Measurements from ENCODE around the gene CNPY4.

- TF ChIP-seq, protein P1, sequence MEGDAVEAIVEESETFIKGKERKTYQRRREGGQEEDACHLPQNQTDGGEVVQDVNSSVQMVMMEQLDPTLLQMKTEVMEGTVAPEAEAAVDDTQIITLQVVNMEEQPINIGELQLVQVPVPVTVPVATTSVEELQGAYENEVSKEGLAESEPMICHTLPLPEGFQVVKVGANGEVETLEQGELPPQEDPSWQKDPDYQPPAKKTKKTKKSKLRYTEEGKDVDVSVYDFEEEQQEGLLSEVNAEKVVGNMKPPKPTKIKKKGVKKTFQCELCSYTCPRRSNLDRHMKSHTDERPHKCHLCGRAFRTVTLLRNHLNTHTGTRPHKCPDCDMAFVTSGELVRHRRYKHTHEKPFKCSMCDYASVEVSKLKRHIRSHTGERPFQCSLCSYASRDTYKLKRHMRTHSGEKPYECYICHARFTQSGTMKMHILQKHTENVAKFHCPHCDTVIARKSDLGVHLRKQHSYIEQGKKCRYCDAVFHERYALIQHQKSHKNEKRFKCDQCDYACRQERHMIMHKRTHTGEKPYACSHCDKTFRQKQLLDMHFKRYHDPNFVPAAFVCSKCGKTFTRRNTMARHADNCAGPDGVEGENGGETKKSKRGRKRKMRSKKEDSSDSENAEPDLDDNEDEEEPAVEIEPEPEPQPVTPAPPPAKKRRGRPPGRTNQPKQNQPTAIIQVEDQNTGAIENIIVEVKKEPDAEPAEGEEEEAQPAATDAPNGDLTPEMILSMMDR (IDR thresholded peaks at IDR 0.05; ENCODE audit: poor library complexity, severe bottlenecking): no peak
- TF ChIP-seq RAD21 (conservative IDR thresholded peaks at IDR 0.05) (no peak), EP300 (conservative IDR thresholded peaks at IDR 0.05; ENCODE audit: poor library complexity, severe bottlenecking) (no peak), REST (IDR thresholded peaks at IDR 0.05; ENCODE audit: borderline replicate concordance) (no peak)
Measured at GRCh38 chr7:100132126-100132525, 12.7 kb downstream of the CNPY4 start.
